KMS-11 (cell line): ENCODE measurements around the gene STAT5B.
"Not testable (repeated sequence)": the region's sequence is repeated elsewhere in the genome, so short reads cannot be mapped to it uniquely, and the experiment has no call there.

ENCODE experiments used
- H2AFZ ChIP-seq: fragments of 200-600 bp; sonication (generic); 2 replicates; pipeline ENCODE4 v1.6.1; 2016; ENCODE audit warnings: antibody characterized with exemption, mixed run types, low read depth
- H3K27ac ChIP-seq: fragments of 200-600 bp; sonication (generic); 2 replicates; pipeline ENCODE4 v1.6.1; 2016; ENCODE audit warnings: mild to moderate bottlenecking, mixed run types
- H3K27me3 ChIP-seq: fragments of 200-600 bp; sonication (generic); 2 replicates; pipeline ENCODE4 v1.6.1; 2017; ENCODE audit warnings: mild to moderate bottlenecking, low read depth, mixed run types, moderate library complexity; ENCODE audit not compliant: insufficient read depth
- H3K36me3 ChIP-seq: fragments of 200-600 bp; sonication (generic); 2 replicates; pipeline ENCODE4 v1.6.1; 2017; ENCODE audit warnings: mild to moderate bottlenecking, mixed run types; ENCODE audit not compliant: insufficient read depth
- H3K4me1 ChIP-seq: fragments of 200-600 bp; sonication (generic); 2 replicates; pipeline ENCODE4 v1.6.1; 2016; ENCODE audit warnings: mild to moderate bottlenecking, low read depth, mixed run types; ENCODE audit not compliant: poor library complexity, severe bottlenecking
- H3K4me2 ChIP-seq: fragments of 200-600 bp; sonication (generic); 2 replicates; pipeline ENCODE4 v1.7.0; 2016; ENCODE audit warnings: mild to moderate bottlenecking, mixed run types
- H3K4me3 ChIP-seq: fragments of 200-600 bp; sonication (generic); IDR thresholded peaks from 2 replicates; pipeline ENCODE4 v1.6.1; 2017; ENCODE audit warnings: low read depth, low read length, mixed read lengths; ENCODE audit not compliant: insufficient read depth
- H3K79me2 ChIP-seq: fragments of 200-600 bp; sonication (generic); 2 replicates; pipeline ENCODE4 v1.6.1; 2016; ENCODE audit warnings: low read depth, mixed run types; ENCODE audit not compliant: insufficient read depth
- H3K9ac ChIP-seq: fragments of 200-600 bp; sonication (generic); 2 replicates; pipeline ENCODE4 v1.6.1; 2016; ENCODE audit warnings: mild to moderate bottlenecking, mixed run types
- H4K20me1 ChIP-seq: fragments of 200-600 bp; sonication (generic); 2 replicates; pipeline ENCODE4 v1.6.1; 2016; ENCODE audit warnings: mild to moderate bottlenecking, mixed run types; ENCODE audit not compliant: insufficient read depth
- CTCF ChIP-seq: fragments of 200-600 bp; sonication (generic); conservative IDR thresholded peaks from 2 replicates; pipeline ENCODE4 v1.6.1; 2017; ENCODE audit warnings: low read depth, mild to moderate bottlenecking, antibody characterized with exemption, low read length, moderate library complexity, mixed read lengths

The STAT5B gene

GRCh38 chr17:42241871-42242270, 34.3 kb downstream of the STAT5B start:
- H3K36me3 ChIP-seq = no peaks in the 10 kb centered on the region
- H3K4me2 ChIP-seq = no peak overlapping the region
- H3K4me3 ChIP-seq = no peak overlapping the region
- H3K9ac ChIP-seq = no peak overlapping the region
- no peaks in the 10 kb centered on the region for H4K20me1 ChIP-seq
- H3K27ac ChIP-seq = no peak overlapping the region
- no peak overlapping the region for H2AFZ ChIP-seq
- no peaks in the 10 kb centered on the region for H3K79me2 ChIP-seq
- H3K4me1 ChIP-seq = peaks cover 1% of the 10 kb centered on the region
- no peak for TF ChIP-seq CTCF
- H3K27me3 ChIP-seq = no peaks in the 10 kb centered on the region

- H3K4me1 ChIP-seq, H4K20me1 ChIP-seq, H3K9ac ChIP-seq, H3K27ac ChIP-seq, H3K79me2 ChIP-seq, H3K4me3 ChIP-seq, H3K36me3 ChIP-seq, H2AFZ ChIP-seq, H3K27me3 ChIP-seq, H3K4me2 ChIP-seq: not testable (repeated sequence)
Measured at GRCh38 chr17:42240863-42241262, 35.3 kb downstream of the STAT5B start.

DNA sequence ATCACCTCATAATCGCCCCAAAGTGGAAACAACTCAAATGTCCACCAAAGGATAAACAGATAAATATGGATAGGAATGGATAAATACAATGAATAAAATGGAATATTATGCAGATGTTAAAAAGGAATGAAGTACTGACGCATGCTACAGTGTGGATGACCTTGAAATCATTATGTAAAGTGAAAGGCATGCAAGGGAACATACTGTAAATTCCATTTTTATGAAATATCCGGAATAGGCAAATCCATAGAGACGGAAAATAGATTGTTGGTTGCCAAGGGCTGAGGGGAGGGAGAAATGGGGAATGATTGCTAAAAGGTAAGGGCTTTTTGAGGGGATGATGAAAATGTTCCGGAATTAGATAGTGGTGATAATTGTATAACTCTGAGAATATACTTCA, 36.0 kb downstream of the STAT5B start:
- no peak overlapping the region for H2AFZ ChIP-seq
- H3K4me1 ChIP-seq = no peaks in the 10 kb centered on the region
- no peak overlapping the region for H3K27ac ChIP-seq
- no peak overlapping the region for H3K4me2 ChIP-seq
- no peak overlapping the region for H3K9ac ChIP-seq
- no peaks in the 10 kb centered on the region for H3K27me3 ChIP-seq
- no peaks in the 10 kb centered on the region for H3K79me2 ChIP-seq
- TF ChIP-seq CTCF = no peak
- H3K4me3 ChIP-seq = no peak overlapping the region
- no peaks in the 10 kb centered on the region for H4K20me1 ChIP-seq
- no peaks in the 10 kb centered on the region for H3K36me3 ChIP-seq

DNA sequence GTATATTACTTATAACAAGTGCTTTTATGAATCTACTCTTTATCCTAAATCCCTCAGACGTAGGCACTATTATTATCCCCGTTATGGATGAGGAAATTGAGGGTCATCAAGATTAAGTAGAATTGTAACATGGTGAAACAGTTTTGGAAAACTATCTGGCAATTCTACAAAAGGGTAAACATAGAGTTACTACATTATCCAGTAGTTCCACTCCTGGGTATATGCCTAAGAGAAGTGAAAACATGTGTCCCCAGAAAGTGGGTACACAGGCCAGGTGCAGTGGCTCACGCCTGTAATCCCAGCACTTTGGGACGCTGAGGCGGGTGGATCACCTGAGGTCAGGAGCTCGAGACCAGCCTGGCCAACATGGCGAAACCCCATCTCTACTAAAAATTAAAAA, 36.6 kb downstream of the STAT5B start:
- H3K27me3 ChIP-seq, H3K79me2 ChIP-seq: not testable (repeated sequence)

GRCh38 chr17:42236760-42237159, 39.4 kb downstream of the STAT5B start:
- Histone ChIP-seq H4K20me1 (no peaks in the 10 kb centered on the region), H2AFZ (no peak overlapping the region), H3K79me2 (no peaks in the 10 kb centered on the region), H3K4me1 (no peaks in the 10 kb centered on the region), H3K36me3 (no peaks in the 10 kb centered on the region), H3K9ac (no peak overlapping the region), H3K27me3 (no peaks in the 10 kb centered on the region), H3K4me3 (no peak overlapping the region), H3K4me2 (no peak overlapping the region), H3K27ac (no peak overlapping the region)
- TF ChIP-seq CTCF = no peak

More for the DNA sequence above, 36.6 kb downstream of the STAT5B start:
- H3K4me1 ChIP-seq, H2AFZ ChIP-seq, H3K9ac ChIP-seq, H4K20me1 ChIP-seq, H3K36me3 ChIP-seq, H3K27ac ChIP-seq, H3K4me3 ChIP-seq, H3K4me2 ChIP-seq: not testable (repeated sequence)
